GM18870 (cell line): ENCODE data around the gene GALNS.

Experiments used
- ATAC-seq: cut with Tn5 transposase; IDR thresholded peaks from one replicate; pipeline ENCODE4 v1.9.1; 2021; ENCODE audit warnings: moderate library complexity; ENCODE audit not compliant: unreplicated experiment

Gene GALNS

DNA sequence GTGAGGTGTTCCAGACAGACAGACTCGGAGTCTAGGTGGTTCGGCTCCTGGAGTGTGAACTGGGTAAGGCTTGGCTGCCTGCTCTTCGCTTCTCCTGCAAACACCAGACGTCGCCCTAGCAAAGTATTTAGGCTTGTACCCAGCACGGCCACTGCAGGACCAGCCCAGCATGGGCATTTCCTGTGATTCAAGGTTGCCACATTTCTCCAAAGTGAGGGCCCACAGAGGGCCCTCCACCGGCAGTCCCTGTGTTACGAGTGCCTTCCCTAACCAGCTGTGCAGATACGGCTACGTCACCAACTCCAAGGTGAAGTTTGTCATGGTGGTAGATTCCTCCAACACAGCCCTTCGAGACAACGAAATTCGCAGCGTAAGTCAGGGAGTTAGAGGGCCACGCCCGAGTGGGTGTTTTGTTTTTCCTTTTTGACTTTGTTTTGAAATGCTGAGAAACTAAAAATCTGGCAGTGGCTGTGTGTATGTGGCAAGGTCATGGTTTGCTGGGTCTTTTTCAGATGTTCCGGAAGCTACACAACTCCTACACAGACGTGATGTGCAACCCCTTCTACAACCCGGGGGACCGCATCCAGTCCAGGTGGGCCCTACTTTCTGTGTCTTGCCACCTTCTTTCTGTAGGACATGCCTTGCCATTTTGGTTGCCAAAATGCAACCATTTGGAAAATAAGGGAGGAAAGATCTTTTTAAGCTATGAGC is 2.8 kb upstream of the GALNS start:
- ATAC-seq = no peak

DNA sequence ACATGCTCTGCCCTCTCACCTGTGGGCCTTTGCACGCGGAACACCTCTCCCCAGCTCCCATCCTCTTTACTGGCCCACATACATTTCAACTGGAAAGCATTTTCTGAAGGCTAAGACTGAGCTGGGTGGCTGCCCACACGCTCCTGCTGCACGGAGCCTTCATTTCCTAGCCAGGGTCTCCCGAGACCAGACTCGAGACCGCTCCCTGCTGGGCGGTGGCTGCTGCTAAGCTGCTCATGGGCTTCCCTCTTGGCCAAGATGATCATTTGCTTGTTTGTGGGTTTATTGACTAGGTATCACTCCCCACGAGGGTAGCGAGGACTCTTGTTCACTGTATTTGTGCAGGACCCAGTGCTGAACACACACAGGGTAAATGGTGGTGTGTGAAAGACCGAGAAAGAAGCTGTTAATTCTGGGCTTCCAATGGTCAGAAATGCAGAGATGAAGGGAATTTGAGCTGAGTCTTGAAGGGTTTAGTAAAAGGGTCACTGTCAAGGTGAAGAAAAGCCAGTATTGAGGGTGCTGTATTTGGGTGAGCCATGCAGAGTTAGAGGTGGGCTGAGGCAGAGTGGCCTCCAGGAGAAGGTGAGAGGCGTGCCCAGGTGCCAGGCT is 1.1 kb upstream of the GALNS start:
- ATAC-seq = no peak

DNA sequence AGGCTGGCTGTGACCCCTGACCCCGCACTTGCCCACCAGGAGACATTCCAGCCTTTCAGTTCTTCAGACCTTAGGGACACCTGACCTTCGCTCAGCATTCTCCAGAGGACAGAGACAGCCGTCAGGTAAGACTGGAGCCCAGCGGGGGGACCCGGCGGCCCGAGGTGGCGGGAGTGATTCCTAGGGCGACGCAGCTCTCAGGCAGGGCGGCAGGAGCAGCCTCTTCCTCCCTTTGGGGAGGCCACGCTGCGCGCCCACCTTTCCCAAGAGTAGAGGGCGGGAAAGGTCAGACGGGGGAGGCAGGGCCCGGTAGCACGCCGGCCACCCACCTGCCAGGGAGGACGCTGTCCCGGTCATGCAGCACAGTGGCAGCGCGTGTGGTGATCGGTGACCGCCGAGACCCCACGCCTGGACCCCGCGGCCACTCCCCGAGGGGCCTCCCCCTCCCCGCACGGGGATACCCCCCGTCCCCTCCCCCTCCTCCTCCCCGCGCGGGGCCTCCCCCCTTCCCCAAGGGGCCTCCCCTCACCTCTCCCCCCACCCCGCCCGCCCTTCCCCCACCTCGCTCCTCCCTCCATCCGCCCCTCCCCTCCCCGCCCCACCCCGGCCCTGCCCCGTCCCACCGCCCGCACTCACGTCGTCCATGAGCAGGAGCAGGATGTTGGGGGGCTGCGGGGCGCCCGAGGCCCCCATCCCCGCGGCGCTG is 472 bp downstream of the GALNS start:
- ATAC-seq = no peak

DNA sequence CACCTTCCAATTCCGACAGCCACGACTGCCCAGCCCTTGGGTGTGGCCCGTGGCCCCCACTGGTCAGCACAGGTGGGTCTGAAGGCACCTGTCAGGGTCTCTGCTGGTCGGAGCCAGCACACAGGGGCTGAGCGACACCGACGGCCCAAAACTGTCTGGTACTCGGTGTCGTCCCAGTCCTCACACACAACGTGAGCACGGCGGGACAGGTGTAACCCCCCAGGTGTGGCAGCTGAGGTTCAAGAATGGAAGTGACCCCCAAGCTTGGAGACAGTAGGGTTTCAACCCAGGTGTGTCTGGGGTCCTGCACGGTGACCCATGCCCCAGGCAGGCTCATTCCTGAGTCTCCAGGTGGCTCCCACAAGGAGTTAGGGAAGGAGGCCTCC is 1.0 kb downstream of the GALNS start:
- ATAC-seq = no peak

DNA sequence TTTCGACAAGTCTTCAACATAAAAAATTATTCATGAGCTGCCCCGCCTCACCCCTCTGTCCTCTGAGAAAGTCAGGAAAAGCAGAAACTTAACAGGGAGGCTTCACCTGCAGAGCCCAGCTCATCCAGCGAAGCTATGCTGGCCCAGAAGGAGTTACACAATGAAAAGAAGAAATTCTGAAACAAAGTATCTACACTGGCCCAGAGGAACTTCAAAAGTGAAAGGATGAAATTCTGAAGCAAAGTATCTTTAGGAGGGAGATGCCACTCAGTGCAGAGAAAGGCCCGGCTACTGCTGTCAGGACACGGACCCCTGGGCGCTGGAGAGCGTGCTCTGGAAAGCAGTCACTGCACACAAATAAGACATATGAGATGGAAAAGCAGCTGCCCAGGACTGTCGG is 1.6 kb downstream of the GALNS start:
- ATAC-seq = no peak

DNA sequence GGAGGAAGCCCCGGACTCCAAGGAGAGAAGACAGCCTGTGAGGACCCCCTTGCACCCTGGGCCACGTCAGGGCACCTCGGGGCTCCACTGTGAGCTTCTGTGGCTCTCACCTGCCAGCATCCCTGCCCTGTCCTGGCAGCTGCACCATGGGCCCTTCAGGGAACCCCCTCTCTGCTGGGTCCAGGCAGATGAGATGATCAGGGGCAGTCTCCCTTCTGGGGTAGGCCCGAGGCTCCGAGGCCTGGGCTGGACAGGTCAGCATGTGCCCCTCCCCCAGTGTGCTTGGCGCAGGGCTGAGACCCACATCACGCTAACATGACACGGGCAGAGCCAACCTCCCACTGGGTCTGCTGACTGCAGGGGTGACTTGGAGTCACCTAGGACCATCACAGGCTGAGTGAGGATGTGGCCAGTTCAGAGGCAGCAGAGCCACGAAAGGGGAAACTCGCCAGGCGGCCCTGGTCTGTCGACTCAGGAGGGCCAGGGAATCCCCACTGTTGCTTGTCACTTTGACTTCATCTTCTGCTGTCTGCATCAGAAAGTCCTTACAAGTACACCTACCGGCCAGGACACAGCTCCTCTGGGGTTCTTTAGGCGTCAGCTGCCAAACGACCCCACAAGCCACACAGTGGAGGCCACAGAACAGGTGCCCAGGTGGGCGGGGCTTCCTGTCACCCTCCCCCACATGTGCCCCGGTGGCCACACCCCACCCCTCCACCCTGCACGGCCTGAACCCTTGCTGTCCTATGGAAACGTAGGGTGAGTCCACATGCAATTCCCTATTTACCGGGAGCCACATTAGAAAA is 2.2 kb downstream of the GALNS start:
- no peak for ATAC-seq

DNA sequence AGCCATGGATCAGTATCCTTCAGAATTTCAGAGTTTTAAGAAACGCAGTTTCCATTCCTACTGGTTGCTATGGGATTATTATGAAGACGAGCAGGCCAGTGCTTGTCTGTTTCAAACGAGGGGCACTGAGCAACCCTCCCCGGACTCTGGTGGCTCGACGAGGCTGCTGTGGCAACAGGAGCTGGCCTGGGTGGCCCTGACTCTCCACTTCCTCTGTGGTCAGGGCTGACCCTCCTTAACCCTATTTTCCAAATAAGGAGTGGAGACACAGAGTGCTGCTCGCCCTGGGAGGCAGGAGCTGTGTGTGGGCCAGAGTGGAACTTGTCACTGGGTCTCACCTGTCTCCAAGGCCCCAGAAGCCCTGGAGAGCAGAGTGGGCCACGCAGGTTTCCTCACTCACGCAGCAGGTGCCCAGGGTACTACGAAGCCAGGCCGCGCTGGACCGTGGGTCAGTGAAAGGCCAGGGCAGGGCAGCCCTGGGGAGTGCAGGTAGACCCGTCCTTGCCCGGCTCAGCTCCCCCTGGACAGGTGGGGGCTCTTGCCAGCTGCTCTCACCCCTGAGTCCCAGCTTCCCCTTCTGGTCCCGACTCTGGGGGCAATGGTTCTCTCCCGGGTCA is 3.3 kb downstream of the GALNS start:
- ATAC-seq = no peak

DNA sequence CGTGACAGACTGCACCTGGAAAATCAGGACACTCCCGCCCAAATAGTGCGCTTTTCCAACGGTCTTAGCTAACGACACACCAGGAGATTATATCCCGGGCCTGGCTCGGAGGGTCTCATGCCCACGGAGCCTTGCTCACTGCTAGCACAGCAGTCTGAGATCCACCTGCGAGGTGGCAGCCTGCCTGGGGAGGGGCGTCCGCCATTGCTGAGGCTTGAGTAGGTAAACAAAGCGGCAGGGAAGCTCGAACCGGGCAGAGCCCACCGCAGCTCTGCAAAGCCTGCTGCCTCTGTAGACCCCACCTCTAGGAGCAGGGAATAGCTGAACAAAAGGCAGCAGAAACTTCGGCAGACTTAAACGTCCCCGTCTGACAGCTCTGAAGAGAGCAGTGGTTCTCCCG is 5.1 kb downstream of the GALNS start:
- ATAC-seq = no peak

DNA sequence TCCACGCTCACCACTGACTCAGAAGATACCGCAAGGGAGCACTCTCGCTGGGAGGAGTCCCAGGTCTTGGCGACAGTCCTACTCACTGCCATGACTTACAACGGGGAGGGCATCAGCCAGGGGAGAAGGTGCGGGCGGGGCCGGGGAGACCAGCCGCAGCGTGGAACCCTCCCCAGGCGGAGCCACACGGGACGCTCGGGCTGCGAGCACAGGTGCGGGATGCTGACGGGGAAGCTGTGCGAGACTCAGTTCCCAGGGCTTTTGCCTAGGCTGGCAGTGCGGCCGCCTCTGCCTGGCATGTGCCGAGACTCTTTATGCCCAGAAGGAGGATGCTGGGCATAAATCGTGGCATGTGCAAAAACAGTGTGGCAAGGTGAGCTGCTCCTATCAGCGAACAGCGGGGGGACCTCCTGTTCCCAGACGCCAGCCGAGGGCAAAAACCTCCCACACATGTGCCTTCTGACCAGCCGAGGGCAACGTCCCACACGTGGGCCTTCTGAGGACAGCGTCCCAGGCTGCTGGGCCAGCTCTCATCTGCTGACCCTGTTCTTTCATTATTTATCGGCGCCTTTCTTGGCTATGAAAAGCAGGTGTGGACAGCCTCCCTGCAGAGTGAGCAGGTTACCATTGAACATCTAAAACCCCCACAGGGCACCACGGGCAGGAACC is 6.1 kb downstream of the GALNS start:
- ATAC-seq = no peak

DNA sequence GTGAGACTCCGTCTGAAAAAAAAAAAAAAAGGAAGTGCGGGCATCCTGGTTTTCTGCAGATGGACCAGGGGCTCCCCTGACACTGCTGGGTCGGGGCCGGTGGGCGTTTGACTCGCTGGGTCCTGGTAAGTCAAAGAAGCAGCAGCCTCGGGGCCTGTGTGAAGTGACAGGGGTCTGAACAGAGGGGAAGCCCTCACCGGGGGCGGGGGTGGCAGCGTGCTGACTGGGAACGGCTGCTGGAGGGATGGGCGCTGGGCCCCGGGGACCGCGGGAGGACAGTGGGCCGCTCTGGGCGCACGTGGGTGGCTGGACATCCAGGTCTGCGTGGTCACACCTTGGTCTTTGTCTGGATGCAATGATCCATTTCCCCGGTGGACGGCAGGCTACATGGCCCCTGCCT is 8.2 kb downstream of the GALNS start:
- no peak for ATAC-seq

DNA sequence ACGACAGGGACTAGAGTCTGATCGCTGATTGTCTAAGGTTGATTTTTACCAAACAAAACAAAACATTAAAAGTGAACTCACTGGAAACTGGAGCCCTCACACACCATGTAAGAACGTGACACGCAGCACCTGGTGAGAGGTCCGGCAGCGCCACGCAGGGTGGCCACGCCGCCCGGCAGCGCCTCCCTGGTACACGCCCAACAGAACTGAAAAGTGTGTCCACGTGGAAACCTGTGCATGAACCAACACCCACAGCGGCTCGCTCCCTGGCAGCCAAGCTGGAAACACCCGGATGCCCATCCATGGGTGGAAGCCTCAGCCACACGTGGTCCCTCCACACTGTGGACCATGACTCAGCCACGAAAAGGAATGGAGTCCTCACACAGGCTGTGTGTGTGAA is 9.1 kb downstream of the GALNS start:
- ATAC-seq = no peak

DNA sequence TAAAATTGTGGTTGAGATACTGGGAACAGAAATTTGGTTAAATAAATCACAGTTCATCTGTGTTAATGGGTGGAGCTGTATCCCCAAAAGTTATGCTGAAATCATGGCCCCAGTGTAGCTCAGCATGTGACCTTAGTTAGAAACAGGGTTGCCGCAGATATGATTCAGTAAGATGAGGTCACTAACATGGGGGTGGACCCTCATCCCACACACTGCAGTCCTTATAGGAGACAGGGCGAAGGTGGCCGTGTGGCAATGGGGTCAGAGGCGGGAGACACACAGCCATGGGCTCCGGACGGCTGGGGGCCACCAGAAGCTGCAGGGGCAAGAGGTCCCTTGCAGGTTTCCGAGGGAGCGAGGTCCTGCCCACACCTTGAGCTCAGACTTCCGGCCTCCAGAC is 10.7 kb downstream of the GALNS start:
- no peak for ATAC-seq

DNA sequence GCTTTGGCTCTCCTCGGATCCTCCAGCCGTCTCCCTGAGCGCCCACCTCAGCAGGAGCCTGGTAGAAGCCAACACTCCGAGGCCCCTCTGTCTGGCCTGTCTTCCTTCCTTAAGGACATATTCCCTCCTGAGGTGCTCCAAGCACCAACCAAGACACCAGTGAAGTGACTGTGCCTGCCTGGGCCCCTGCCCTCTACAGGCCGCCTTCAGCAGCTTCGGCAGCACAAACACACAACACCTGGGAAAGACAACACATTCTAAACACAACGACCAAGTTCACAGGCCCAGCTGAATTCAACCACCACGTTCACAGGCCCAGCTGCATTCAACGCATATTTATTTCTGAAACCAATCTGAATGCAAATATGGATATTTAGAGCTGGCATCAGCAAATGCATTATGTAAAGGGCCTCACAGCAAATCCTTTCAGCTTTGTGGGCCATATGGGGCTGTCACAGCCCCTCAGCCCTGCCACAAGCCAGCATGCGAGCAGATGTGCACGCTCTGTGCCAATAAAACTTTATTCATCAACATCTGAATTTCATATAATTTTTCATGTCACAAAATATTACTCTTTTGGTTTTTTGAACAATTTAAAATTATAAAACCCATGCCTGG is 12.2 kb downstream of the GALNS start:
- no peak for ATAC-seq

DNA sequence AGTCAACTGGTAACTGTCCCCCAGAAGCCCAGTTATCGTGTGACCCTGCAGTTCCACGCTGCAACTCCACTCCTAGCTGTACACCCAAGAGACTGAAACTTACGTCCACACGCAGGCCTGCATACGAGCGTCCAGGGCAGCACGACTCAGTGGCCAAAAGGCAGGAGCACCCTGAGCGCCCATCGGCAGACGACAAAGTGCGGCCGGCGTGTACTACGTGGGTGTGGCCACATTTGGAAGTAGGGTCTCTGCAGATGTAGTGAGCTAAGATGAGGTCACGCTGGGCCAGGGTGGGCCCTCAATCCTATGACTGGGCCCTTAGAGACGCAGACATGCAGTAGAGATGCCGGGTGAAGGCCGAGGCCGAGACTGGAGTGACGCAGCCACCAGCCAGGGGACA is 13.5 kb downstream of the GALNS start:
- ATAC-seq = no peak

DNA sequence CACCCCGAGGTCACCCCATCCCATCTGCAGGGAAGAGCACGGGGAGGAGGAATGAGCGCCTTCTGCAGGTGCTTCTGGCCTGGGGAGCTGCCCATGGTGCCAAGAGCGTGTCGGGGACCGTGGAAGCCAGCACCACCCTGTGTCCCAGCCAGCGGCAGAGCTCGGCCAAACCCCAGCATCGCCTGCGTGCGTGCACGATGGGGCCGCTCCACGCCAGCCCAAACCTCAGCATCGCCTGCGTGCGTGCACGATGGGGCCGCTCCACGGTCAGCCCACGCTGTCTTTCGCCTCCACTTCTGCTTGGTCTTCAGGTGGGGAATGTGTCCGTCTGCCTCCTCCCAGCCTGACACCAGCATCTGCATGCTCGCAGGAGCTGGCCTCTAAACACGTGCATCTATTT is 13.9 kb downstream of the GALNS start:
- no peak for ATAC-seq

DNA sequence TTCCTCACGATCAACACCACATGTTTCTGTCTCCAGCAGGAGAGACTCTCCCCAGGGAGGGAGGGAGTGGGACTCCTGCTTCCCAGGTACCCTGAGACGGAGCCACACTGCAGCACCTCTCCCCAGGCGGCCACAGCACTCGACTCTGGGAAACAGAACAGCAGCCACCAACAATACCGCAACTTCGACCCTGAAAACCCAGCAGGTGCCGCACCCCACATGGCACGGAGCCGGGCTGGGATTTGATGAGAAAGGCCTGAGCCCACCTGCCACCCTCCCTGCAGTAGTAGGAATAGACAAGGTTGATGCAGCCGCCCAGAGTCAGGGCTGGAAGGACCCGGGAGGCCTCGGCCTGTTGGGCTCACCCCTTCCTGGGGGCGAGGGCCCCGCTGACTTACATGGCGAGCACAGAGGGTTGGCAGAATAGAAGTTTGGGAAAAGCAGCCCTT is 14.4 kb downstream of the GALNS start:
- no peak for ATAC-seq

DNA sequence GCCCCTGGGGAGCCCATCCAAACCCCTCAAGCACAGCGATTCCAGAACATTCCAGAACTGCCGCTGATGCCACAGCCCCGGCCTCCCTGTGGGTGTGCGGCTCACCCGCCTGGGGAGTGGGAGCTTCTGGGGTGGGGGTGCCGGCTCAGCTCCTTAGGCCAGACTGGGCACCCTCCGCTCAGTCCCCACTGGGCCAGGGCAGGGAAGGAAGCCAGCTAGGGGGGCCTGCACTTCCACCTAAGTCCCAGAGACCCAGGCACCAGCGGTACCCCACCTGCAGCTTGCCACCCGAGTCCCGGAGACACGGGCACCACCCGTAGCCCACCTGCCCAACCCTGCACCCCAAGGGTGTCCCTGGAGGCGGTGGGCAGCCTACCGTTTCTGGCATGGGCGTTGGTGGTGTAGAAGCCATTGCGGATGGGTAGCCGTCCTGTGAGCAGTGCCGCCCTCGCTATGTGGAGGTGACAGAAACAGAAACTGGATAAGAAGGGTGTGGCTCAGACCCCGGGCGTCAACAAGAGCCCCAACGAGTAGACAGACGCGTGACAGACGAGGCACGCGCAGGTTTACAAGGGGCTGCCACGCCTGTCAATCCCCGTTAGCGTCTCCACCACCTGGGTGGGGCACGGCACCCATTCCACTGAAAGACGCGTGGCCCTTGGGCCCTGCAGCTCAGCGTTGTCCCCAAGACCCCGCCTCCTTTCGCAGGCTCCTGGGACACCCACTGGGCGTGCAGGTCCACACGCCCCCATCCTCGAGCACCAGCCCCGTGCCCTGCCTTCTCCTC is 15.0 kb downstream of the GALNS start:
- no peak for ATAC-seq

DNA sequence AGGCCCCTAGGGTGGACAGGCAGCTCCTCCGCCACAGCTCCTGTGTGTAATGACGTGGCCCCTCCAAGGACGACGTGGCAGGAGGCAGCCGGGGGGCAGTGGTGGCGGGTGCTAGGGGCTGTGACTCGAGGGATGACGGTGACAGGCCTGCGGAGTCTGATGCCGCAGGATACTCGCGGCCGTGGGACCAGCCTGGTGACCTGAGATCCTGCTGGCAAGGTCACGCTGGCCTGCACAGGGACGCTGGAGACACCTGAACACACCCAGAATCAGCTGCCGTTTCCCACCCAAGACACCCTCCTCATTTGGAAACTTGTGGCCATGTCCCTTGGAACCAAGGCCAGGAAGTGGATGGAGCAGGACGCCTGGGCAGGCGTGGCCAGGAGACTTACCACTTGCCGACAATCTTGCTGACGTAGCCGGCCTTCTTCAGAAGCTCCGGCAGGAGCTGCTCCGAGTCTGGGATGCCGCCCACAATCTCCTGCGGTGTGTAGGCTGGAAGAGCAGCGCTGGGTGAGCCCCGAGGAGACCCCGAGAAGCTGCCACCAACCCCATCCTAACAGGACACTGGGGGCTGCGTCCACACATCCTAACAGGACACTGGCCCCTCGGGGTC is 16.0 kb downstream of the GALNS start:
- ATAC-seq = no peak
